Caco-2 (cell line): ENCODE measurements around the gene INPP5J. TPM values are rescaled to one million over a fixed set of nuclear protein-coding genes. Genes with fewer than 3 reads are reported as not detected.

Source experiments
- BruUV-seq: library from RNA; stranded (reverse); fragments of 400-500 nt; replicated peaks from 2 replicates; lab custom pipeline; 2021; lab: Mats Ljungman, UMichigan
- CTCF ChIA-PET: fragments of 300-600 bp; sonication (Branson Sonifier 250); formaldehyde crosslinking; loops from one replicate; lab custom pipeline; 2022; ENCODE audit warnings: antibody characterized with exemption; lab: Charles Lee
- POLR2A ChIA-PET: fragments of 300-600 bp; sonication (Branson Sonifier 250); formaldehyde crosslinking; loops from one replicate; lab custom pipeline; 2022; ENCODE audit warnings: antibody characterized with exemption; lab: Charles Lee
- DNase-seq, 2 experiments: peaks; one replicate each; pipeline versions ENCODE4 v3.0.0 to v3.0.0-alpha.2; 2020 to 2022
- H3K27me3 ChIP-seq: replicated peaks from 2 replicates; pipeline ENCODE4 v1.6.0; 2011; ENCODE audit warnings: low read length; ENCODE audit not compliant: control insufficient read depth, insufficient read depth
- H3K36me3 ChIP-seq: 2 replicates; pipeline ENCODE4 v1.5.1; 2011; ENCODE audit warnings: low read length; ENCODE audit not compliant: control insufficient read depth, insufficient read depth
- H3K4me1 ChIP-seq: fragments of 250-450 bp; sonication (Bioruptor Pico); 2 replicates; pipeline ENCODE4 v1.5.1; 2020; ENCODE audit warnings: mild to moderate bottlenecking
- H3K4me3 ChIP-seq: 2 replicates; pipeline ENCODE4 v1.5.1; 2011; ENCODE audit warnings: low read depth, mild to moderate bottlenecking, control low read depth, low read length
- H3K9me3 ChIP-seq: fragments of 250-450 bp; sonication (Bioruptor Pico); 2 replicates; pipeline ENCODE4 v1.5.1; 2020; ENCODE audit warnings: mild to moderate bottlenecking, moderate library complexity
- H3K27ac Mint-ChIP-seq: one replicate; pipeline ENCODE4 v1.8.0; 2022; ENCODE audit warnings: mixed read lengths; ENCODE audit not compliant: unreplicated experiment
- H3K27me3 Mint-ChIP-seq: one replicate; pipeline ENCODE4 v1.8.0; 2022; ENCODE audit warnings: mixed read lengths; ENCODE audit not compliant: insufficient read depth, unreplicated experiment
- H3K36me3 Mint-ChIP-seq: one replicate; pipeline ENCODE4 v1.8.0; 2022; ENCODE audit warnings: mild to moderate bottlenecking, mixed read lengths; ENCODE audit not compliant: insufficient read depth, unreplicated experiment
- H3K4me1 Mint-ChIP-seq: one replicate; pipeline ENCODE4 v1.8.0; 2022; ENCODE audit warnings: low read depth, mixed read lengths; ENCODE audit not compliant: unreplicated experiment
- H3K4me3 Mint-ChIP-seq: one replicate; pipeline ENCODE4 v1.8.0; 2022; ENCODE audit warnings: mild to moderate bottlenecking, moderate library complexity, mixed read lengths; ENCODE audit not compliant: unreplicated experiment
- H3K9me3 Mint-ChIP-seq: one replicate; pipeline ENCODE4 v1.8.0; 2022; ENCODE audit warnings: mixed read lengths; ENCODE audit not compliant: unreplicated experiment
- CTCF ChIP-seq, 2 experiments: fragments of 200-600 bp in 1 of 2; IDR thresholded peaks; 1 replicate in 1 of 2; 2 replicates in 1 of 2; pipeline versions ENCODE4 v1.5.1 to v1.8.0; 2011 to 2022; ENCODE audit warnings: antibody characterized with exemption in 1 of 2, control low read depth in 1 of 2, inconsistent platforms in 1 of 2, low read depth in 1 of 2, low read length in 1 of 2, mild to moderate bottlenecking in 1 of 2, moderate library complexity in 1 of 2; ENCODE audit not compliant: insufficient read depth in 1 of 2, severe bottlenecking in 1 of 2, unreplicated experiment in 1 of 2
- intact Hi-C: fragments of 100-400 bp; cut with micrococcal nuclease; formaldehyde crosslinking; loops from one replicate; pipeline ENCODE4 v1.10.0; 2022; ENCODE audit not compliant: unreplicated experiment
- total RNA-seq: library from RNA; stranded (reverse); gene quantifications from 2 replicates; pipeline ENCODE4 v1.2.3, GENCODE V29; 2022

The INPP5J gene
- total RNA-seq, 1 experiment from 2014 or later = 6.8 TPM

- no peak overlapping the region for H3K27ac Mint-ChIP-seq
- intact Hi-C loops = no loop called here
- H3K36me3 ChIP-seq = no peaks in the 10 kb centered on the region
- H3K4me1 ChIP-seq = no peaks in the 10 kb centered on the region
- CTCF ChIA-PET = interaction anchor here (1.4 kb wide), 1 partner anchor 12 kb away, joined by 3 read pairs; no protein-coding TSS in a partner anchor
- no peaks in the 10 kb centered on the region for H3K9me3 ChIP-seq
- no TSS peak for BruUV-seq
- no peaks in the 10 kb centered on the region for H3K4me1 Mint-ChIP-seq
- H3K27me3 Mint-ChIP-seq = peaks cover 3% of the 10 kb centered on the region
- H3K36me3 Mint-ChIP-seq = no peaks in the 10 kb centered on the region
- H3K4me3 ChIP-seq = no peak overlapping the region
- no peak for DNase-seq
- H3K27me3 ChIP-seq = no peaks in the 10 kb centered on the region
- H3K4me3 Mint-ChIP-seq = no peak overlapping the region
- no peaks in the 10 kb centered on the region for H3K9me3 Mint-ChIP-seq
- POLR2A ChIA-PET = no interaction called here
- TF ChIP-seq CTCF (IDR thresholded peaks at IDR 0.05; ENCODE audit: insufficient read depth in 1 of 2, low read depth in 1 of 2, low read length in 1 of 2, severe bottlenecking in 1 of 2, unreplicated experiment in 1 of 2) = no peak
Observed at GRCh38 chr22:31139066-31139465, 16.3 kb downstream of the INPP5J start.

GRCh38 chr22:31139866-31140716, 17.3 kb downstream of the INPP5J start, which contains the start of gene PLA2G3:
PLA2G3 (minus strand) TSS chr22:31140508; CDS start chr22:31140354, 154 bp downstream.
- H3K4me1 Mint-ChIP-seq = no peaks in the 10 kb centered on the region
- Histone ChIP-seq H3K4me3 (no peak within 1 kb of the TSS), H3K36me3 (no peaks in the 10 kb centered on the region), H3K27me3 (no peaks in the 10 kb centered on the region), H3K4me1 (no peaks in the 10 kb centered on the region), H3K9me3 (no peaks in the 10 kb centered on the region)
- intact Hi-C loops = loop anchor here (10.0 kb wide), 1 partner anchor 375 kb away; no protein-coding TSS in a partner anchor
- ChIA-PET CTCF (interaction anchor here (1.4 kb wide), 1 partner anchor 11 kb away, joined by 3 read pairs; no protein-coding TSS in a partner anchor), POLR2A (no interaction called here)
- H3K9me3 Mint-ChIP-seq = no peaks in the 10 kb centered on the region
- peaks cover 3% of the 10 kb centered on the region for H3K27me3 Mint-ChIP-seq
- H3K36me3 Mint-ChIP-seq = no peaks in the 10 kb centered on the region
- TF ChIP-seq CTCF (IDR thresholded peaks at IDR 0.05; ENCODE audit: insufficient read depth in 1 of 2, low read depth in 1 of 2, low read length in 1 of 2, severe bottlenecking in 1 of 2, unreplicated experiment in 1 of 2) = no peak
- BruUV-seq = no TSS peak
- no peak within 1 kb of the TSS for H3K4me3 Mint-ChIP-seq
- no peak for DNase-seq
- H3K27ac Mint-ChIP-seq = no peak within 1 kb of the TSS

GRCh38 chr22:31140746-31141145, 18.0 kb downstream of the INPP5J start:
- POLR2A ChIA-PET = no interaction called here
- intact Hi-C loops = loop anchor here (10.0 kb wide), 1 partner anchor 376 kb away; no protein-coding TSS in a partner anchor
- CTCF ChIA-PET = no interaction called here

More at GRCh38 chr22:31140746-31141145, 18.0 kb downstream of the INPP5J start:
- no TSS peak for BruUV-seq
- H3K27ac Mint-ChIP-seq = no peak overlapping the region
- Histone ChIP-seq H3K9me3 (no peaks in the 10 kb centered on the region), H3K4me1 (no peaks in the 10 kb centered on the region), H3K27me3 (no peaks in the 10 kb centered on the region), H3K4me3 (no peak overlapping the region), H3K36me3 (no peaks in the 10 kb centered on the region)
- DNase-seq = no peak
- no peak overlapping the region for H3K4me3 Mint-ChIP-seq
- H3K27me3 Mint-ChIP-seq = peaks cover 3% of the 10 kb centered on the region
- TF ChIP-seq CTCF (IDR thresholded peaks at IDR 0.05; ENCODE audit: insufficient read depth in 1 of 2, low read depth in 1 of 2, low read length in 1 of 2, severe bottlenecking in 1 of 2, unreplicated experiment in 1 of 2) = no peak
- no peaks in the 10 kb centered on the region for H3K4me1 Mint-ChIP-seq
- no peaks in the 10 kb centered on the region for H3K36me3 Mint-ChIP-seq
- no peaks in the 10 kb centered on the region for H3K9me3 Mint-ChIP-seq
